GM12801 (cell line): ENCODE data around the gene FILIP1.

Experiments
- TF ChIP-seq, protein P1 (sequence below): IDR thresholded peaks from one replicate; pipeline ENCODE4 v1.5.1; 2011; ENCODE audit warnings: control low read depth; ENCODE audit not compliant: insufficient read length; ENCODE audit errors: extremely low read depth

The FILIP1 gene

GRCh38 chr6:75503291-75503690 is 9.7 kb upstream of the FILIP1 start:
- TF ChIP-seq, protein P1, sequence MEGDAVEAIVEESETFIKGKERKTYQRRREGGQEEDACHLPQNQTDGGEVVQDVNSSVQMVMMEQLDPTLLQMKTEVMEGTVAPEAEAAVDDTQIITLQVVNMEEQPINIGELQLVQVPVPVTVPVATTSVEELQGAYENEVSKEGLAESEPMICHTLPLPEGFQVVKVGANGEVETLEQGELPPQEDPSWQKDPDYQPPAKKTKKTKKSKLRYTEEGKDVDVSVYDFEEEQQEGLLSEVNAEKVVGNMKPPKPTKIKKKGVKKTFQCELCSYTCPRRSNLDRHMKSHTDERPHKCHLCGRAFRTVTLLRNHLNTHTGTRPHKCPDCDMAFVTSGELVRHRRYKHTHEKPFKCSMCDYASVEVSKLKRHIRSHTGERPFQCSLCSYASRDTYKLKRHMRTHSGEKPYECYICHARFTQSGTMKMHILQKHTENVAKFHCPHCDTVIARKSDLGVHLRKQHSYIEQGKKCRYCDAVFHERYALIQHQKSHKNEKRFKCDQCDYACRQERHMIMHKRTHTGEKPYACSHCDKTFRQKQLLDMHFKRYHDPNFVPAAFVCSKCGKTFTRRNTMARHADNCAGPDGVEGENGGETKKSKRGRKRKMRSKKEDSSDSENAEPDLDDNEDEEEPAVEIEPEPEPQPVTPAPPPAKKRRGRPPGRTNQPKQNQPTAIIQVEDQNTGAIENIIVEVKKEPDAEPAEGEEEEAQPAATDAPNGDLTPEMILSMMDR = no peak

DNA sequence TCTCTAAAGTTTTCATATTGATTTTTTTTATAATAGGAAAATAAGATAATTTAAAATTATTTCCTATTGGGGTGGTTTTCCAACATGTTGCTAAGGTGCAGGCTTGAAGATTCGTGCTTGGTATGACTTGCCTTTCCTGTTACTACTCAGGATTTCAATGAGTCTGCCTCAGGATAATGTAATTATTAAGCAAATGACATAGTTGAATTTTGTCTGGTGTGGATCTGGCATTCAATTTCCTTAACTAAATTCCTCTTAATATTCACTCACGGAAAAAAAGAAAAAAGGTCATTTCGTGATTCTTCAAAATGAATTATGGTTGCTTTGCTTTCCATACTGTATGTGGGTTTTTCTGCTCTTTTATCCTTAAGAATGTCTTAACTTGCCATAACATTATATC is 9.3 kb upstream of the FILIP1 start:
- TF ChIP-seq, protein P1 = no peak

DNA sequence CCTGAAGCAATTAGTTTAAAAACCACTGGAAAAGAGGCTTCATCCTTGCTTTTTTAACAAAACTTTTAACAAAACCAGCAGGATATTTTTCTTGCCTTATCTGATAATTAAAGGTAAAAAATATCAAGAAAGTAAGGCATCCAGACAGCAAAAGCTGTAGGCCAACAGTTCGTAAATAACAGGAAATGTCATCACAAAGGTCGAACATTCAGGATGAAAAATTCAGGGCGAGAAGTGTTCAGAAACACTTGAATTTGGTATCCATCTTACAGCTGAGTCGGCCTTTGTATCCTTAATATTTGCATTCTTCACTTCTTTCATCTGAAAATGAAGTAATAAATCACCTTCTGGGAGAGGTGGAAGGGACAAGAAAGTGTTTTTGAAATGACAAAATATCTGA is 8.2 kb upstream of the FILIP1 start:
- TF ChIP-seq, protein P1 = no peak

GRCh38 chr6:75499640-75500039 is 6.0 kb upstream of the FILIP1 start:
- TF ChIP-seq, protein P1 = no peak

DNA sequence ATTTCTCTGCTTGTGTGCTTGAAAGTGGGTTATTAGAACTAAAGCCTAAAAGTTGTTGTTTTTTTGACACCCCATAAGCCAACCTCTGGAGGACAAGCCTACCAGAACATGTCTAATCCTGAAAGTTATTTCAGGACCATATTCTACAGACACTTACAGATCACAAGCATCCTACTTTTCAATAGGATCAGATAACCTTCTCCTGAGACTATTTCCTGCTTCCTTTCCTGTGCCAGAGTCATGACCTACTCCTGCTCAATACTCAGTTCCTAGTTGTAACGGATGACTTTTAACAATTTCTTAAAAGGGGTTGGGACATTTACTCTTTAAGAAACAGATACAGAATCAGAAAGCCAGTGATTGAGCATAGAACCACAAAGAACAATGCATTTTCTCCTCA is 5.3 kb upstream of the FILIP1 start:
- TF ChIP-seq, protein P1 = no peak

DNA sequence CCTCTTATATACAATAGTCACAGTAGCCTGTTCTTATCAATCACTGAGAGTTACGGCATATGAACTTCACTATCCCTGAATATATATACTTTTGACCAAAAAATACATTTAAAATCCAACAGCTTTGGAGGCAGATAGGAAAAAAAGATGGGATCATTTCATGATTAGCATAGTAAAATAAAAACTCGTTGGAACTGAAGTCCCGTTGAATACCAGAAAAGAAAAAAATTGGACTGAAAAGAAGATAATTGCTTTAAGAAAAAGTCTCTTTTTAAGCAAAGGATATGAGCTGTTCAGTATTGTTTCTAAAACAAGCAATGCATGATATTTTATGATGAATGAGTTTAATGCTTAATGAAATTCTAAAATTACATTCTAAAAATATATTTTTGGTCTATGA is 4.4 kb upstream of the FILIP1 start:
- TF ChIP-seq, protein P1 = no peak

DNA sequence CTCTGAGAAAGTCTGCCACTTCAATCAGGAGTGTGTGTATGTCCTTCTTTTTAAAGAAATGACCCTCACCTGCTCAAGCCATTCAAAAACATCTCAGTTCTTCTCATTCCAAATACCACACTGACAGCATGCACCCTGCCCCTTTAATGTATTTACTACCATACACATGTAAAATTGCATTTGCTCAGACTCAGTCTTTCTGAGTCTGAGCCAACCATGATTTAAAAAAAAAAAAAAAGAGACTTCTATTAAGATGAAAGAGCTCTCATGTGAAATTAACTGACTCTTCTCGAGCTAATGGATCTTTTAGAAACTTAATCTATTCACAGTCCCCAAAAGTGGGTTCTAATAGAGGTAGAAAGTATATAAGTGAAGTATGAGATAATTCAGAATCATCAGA is 1.4 kb upstream of the FILIP1 start:
- TF ChIP-seq, protein P1 = no peak

GRCh38 chr6:75494290-75494689 is 690 bp upstream of the FILIP1 start:
- TF ChIP-seq, protein P1 = no peak
